HG03354 (cell line): ENCODE measurements around the gene OARD1.

Experiments
- ATAC-seq: cut with Tn5 transposase; IDR thresholded peaks from one replicate; pipeline ENCODE4 v1.9.1; 2021; ENCODE audit warnings: mild to moderate bottlenecking; ENCODE audit not compliant: unreplicated experiment, poor library complexity, severe bottlenecking

Gene OARD1

GRCh38 chr6:41051873-41052272 is 20.3 kb downstream of the OARD1 start:
- ATAC-seq: no peak

- ATAC-seq: no peak
Measured at GRCh38 chr6:41050536-41050935, 21.6 kb downstream of the OARD1 start.

DNA sequence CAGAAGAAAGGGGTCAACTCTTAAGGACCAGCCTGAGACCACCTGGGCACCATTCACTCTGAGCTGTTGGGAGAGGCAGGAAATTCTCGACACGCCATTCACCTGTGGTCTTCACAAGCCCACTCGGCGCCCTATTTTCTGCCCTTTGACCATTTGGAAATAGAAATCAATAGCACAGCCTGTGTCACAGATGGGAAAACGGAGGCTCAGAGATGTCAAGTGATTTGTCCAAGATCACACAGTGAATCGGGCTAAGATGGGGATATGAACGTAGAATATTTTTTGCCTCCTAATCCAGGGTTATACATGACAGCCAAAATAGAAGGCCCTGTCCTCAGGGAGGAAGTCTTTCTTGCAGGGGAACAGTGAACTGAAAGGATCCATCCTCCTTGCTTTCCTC is 22.2 kb downstream of the OARD1 start:
- ATAC-seq: no peak

GRCh38 chr6:41049521-41049920 is 22.6 kb downstream of the OARD1 start:
- ATAC-seq: no peak

- no peak for ATAC-seq
Measured at GRCh38 chr6:41047745-41048732, 24.1 kb downstream of the OARD1 start.

DNA sequence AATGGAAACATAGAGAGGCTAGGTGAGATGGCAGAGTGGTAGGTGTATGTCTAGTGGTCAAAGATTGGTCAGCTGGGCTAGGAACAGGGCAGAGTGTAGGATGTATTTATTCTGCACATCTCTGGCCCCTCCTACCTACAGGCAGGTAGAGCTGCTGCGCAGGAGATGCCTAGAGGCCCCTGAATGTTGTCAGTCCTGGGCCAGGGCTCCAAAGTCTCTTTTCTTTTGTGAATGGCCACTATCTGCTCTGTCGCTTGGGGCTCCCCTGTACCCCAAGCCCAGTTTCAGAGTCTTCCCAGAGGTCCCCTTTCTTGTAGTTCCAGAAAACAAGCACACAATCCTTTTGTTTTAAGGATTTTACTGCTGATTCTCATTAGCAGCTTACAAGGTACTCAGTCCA is 24.9 kb downstream of the OARD1 start:
- no peak for ATAC-seq

GRCh38 chr6:41046084-41046483 is 26.1 kb downstream of the OARD1 start:
- no peak for ATAC-seq

DNA sequence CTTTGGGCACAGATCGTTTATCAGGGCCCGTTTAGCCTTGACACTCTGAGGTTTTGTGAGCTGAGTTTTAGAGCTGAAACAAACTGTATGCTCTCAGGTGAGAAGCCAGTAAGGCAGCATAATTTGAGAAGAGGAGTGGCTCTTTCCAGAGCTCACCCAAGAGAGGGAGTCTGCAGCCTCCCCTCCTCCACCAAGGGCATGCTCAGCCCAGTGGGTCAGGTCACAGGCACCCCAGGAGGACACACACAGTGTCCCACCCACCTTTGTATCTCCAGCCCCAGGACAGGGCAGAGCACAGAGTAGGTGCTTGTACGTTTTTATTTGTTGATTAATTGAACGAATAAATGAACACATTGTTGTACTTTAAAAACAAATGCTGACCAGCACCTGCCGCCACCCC is 26.5 kb downstream of the OARD1 start:
- no peak for ATAC-seq

DNA sequence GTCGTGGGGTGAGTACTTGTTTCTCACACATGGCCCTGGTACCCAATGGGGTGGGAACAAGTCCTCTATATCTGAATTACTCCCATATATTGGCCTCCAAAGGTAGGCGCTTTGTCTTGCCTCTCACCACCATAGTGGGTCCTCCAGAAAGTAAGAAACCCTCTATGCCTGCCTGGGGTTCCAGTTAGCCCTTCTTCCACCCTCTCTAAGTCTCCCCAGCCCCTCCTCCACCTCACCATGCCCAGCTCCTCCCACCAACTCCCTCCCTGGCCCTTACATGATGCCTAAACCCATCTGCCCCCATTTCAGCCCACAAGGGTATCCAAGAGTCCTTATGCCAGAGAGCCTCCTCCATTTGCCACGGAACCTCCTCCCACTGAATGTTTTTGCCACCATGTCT is 29.0 kb downstream of the OARD1 start:
- ATAC-seq: no peak

DNA sequence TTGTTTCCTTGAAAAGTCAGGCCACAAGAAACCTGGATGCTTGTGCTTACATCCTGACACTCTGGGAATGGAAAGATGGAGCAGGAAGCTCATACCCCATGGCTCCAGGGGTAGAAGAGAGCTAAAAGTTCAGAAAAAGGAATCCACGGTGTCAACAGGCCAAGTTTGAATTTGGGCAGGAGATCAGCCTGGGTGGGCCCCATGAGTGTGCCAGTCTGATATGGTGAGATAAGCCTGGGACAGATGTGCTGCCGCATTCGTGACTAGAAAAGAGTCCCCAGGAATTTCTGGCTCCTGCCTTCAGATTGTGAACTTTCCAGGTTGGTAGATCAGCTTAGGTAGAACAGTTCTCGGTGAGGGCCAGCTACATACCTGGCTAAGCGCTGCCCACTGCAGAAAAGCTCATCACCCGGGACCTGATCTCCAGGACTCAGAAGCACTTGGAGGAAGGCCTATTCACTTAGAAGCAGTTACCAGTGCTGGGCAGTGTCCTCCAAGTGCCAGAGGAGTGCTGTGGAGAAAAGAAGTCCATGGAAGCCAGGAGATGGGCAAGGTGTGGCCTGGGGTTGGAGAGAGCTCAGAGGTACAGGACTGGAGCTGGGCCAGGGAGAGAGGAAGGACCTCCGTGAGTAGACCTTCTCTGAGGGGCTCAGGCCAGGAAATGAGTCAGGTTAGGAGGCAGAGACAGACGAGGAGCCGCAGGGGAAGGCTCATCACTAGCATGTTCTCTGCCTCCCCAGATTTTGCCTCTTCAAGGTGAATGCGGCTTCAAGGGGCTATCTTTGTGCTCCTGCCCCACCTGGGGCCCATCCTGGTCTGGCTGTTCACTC is 29.7 kb downstream of the OARD1 start, which contains the start of gene TSPO2:
TSPO2 (plus strand) TSS at position 242 of the 830 bp plus-strand sequence; CDS start at position 761, 519 bp downstream.
- no peak for ATAC-seq

GRCh38 chr6:41040940-41041536 is 31.1 kb downstream of the OARD1 start:
- no peak for ATAC-seq

DNA sequence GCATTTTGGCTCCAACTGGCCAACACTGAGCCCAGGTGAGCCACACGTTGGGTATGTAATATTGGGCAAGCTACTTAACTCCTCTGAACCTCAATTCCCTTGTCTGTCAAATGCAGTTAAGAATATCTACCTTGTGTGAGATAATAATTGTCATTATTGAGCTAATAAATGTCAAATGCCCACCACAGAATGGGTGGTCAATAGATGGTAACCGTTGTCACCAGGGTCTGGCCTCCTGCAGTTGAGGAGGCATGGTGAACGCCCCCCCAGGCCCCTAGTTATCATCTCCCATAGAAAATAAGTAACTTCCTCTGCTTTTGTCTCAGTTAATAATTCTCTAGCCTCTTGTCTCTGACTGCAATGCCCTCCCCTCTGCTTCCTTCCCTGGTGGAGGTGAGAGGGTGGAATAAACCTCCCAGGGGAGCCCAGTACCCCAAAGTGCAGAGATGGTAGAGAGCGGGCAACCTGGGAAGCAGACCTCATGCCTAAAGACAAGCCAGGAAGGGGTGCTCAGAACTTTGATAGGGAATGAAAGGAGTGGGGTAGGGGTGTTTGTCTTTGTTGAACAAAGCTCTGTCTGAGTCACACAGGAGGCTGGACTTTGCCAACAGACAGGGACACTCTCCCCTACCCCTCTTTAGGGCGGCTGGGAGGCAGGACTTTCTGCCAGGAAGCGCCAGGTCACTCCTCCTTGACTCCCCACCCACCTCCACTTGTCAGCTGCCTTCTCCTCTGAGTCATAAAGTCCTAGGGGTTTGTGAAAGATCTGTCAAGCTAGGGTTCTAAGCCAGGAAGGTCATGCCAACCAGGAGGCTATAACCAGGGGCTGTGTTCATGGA is 31.8 kb downstream of the OARD1 start:
- ATAC-seq: peak; percentile 59

DNA sequence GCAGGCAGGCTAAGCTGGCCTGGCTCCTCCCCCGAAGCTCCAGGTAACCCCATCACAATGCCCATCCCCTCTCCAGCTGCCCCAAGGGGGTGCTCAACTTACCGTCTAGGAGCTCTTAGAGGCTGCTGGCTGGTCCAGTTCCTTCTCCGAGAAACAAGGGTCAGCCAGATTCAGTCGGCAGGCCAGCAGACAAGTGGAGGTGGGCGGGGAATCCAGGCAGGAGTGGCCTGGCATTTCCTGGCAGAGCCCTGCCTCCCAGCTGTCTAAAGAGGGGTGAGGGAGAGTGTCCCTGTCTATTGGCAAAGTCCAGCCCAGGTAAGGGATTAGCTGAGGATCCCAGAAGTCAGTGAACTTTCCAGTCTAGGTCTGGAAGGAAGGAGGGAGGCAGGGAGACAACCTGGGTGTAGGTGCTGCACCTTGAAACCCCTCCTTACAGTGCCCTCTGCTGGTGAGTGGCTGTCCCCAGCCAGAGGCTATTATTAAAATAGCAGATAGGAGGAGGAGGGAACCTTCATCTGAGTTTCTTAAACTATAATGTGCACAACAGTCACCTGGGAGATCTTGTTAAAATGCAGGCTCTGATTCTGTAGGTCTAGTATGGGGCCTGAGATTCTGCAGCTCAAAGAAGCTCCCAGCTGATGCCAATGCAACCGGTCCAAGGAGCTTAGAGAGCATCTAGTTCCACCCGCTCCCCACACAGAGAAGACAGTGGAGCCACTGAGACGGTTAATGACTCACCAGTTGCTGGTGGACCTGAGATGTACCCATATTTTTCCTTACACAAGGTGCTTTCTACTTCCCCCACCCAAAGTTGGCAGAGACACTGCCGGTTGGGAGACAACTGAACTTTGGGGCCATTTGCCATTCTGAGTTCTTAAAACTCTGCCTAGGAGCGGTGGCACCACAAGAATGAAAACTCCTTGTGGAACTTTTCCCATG is 32.8 kb downstream of the OARD1 start, which contains the start of gene UNC5CL:
UNC5CL (minus strand) TSS at position 162 of the 939 bp plus-strand sequence. CDS start 4,147 bp downstream, outside the sequence.
- ATAC-seq: no peak

- ATAC-seq: no peak
Measured at GRCh38 chr6:41038205-41038604, 34.0 kb downstream of the OARD1 start.

GRCh38 chr6:41037107-41037900 is 34.9 kb downstream of the OARD1 start:
- ATAC-seq: no peak

DNA sequence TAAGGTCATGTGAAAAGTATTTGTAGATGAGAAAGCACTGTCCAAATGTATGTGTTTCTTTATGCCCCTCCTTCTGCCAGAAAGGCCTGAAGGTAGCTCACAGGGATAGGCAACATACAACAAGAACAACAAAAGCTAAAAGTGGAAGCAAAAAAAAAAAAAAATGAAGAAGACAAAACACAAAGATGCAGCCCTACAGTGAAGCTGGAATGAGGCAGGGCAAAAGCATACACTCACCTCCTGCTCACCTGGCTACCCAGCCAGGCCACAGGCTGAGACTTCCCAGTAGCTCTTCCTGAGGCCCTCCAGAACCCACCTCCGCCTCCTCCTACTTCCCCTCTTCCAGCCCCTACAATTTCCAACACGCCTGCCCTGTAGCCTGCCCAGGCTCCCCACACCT is 35.6 kb downstream of the OARD1 start:
- no peak for ATAC-seq

GRCh38 chr6:41036186-41036585 is 36.0 kb downstream of the OARD1 start:
- ATAC-seq: no peak
